ENCODE measurements around the gene VAMP2. TPM values are rescaled to one million over a fixed set of nuclear protein-coding genes. Genes with fewer than 3 reads are reported as not detected.

Gene VAMP2
- polyA plus RNA-seq, 5 donors: 82.8 to 114 (median 104) TPM

DNA sequence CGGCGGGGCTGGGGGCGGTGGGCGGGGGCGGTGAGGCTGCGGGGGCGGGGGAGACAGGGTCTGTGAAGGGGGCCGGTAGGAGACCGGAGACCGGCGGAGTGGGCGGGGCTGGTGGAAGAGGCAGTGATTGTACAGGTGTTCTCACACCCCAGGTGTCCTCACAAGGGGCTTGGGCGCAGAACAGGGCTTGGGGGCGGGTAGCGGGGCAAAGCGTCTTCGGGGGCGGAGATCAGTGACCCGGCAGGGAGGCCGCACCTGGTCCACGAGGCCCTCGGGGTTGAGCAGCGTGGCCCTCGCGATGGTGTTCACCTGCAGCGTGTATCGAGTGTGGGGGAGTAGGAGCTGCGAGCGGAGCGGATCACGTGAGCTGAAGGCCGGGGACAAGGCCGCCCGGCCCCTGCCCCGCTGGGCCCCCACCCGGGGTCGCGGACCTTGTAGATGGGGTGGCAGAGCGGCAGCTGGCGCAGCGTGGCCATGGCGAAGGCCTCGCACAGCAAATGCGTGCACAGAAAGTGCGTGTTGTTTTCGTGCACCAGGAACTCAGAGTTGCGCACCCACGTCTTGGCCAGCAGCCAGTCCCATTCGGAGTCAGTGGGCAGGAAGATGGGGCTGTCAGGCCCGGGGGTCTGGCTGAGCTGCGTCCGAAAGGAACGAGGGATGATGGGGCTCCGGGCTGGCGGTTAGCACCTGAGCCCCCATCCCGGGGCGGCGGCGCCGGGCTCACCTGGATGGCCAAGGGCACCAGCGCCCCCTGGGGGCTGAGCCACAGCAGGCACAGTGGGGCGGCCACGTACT lies 52.9 kb downstream of the VAMP2 start:
- peak; percentile 20 to 31 for DNase-seq

Other genes starting within 250 kb of the VAMP2 start
- gene RNF227, start 246.7 kb downstream of the VAMP2 start, polyA plus RNA-seq (ENCODE audit: insufficient read depth in 1 of 5, insufficient read length in 5 of 5, low replicate concordance in 1 of 5): 1 to 10 TPM; 2.2 to 3.4 (median 3.0) TPM
- 10 to 100 TPM in 3 of 5 donors, 1 to 10 TPM in 2; 8.7 to 12.1 (median 10.3) TPM for gene KCNAB3, start 233.1 kb downstream of the VAMP2 start, polyA plus RNA-seq (ENCODE audit: insufficient read depth in 1 of 5, insufficient read length in 5 of 5, low replicate concordance in 1 of 5)
- 100 to 1,000 TPM; 111 to 164 (median 138) TPM for gene TRAPPC1, start 231.0 kb downstream of the VAMP2 start, polyA plus RNA-seq (ENCODE audit: insufficient read depth in 1 of 5, insufficient read length in 5 of 5, low replicate concordance in 1 of 5)
- 10 to 100 TPM; 67.3 to 82.5 (median 74.7) TPM for gene CNTROB, start 230.7 kb downstream of the VAMP2 start, polyA plus RNA-seq (ENCODE audit: insufficient read depth in 1 of 5, insufficient read length in 5 of 5, low replicate concordance in 1 of 5)
- under 1 TPM in 3 of 5 donors, not detected in 2; 0.12 to 0.33 (median 0.27) TPM for gene GUCY2D, start 160.3 kb downstream of the VAMP2 start, polyA plus RNA-seq (ENCODE audit: insufficient read depth in 1 of 5, insufficient read length in 5 of 5, low replicate concordance in 1 of 5)
- under 1 TPM; 0.20 to 0.51 (median 0.45) TPM for gene ALOX15B, start 123.9 kb downstream of the VAMP2 start, polyA plus RNA-seq (ENCODE audit: insufficient read depth in 1 of 5, insufficient read length in 5 of 5, low replicate concordance in 1 of 5)
- gene ALOX12B, start 75.2 kb downstream of the VAMP2 start, polyA plus RNA-seq (ENCODE audit: insufficient read depth in 1 of 5, insufficient read length in 5 of 5, low replicate concordance in 1 of 5): under 1 TPM in 1 of 5 donors, not detected in 4; 0.06 TPM
- gene ALOXE3, start 44.4 kb downstream of the VAMP2 start, polyA plus RNA-seq (ENCODE audit: insufficient read depth in 1 of 5, insufficient read length in 5 of 5, low replicate concordance in 1 of 5): not detected
- under 1 TPM in 1 of 5 donors, not detected in 4; 0.22 TPM for gene HES7, start 38.8 kb downstream of the VAMP2 start, polyA plus RNA-seq (ENCODE audit: insufficient read depth in 1 of 5, insufficient read length in 5 of 5, low replicate concordance in 1 of 5)
- gene PER1, start 10.5 kb downstream of the VAMP2 start, polyA plus RNA-seq (ENCODE audit: insufficient read depth in 1 of 5, insufficient read length in 5 of 5, low replicate concordance in 1 of 5): 10 to 100 TPM; 23.0 to 61.4 (median 37.7) TPM
- 10 to 100 TPM; 15.7 to 22.5 (median 20.1) TPM for gene TMEM107, start 13.4 kb upstream of the VAMP2 start, polyA plus RNA-seq (ENCODE audit: insufficient read depth in 1 of 5, insufficient read length in 5 of 5, low replicate concordance in 1 of 5)
- gene BORCS6, start 27.2 kb upstream of the VAMP2 start, polyA plus RNA-seq (ENCODE audit: insufficient read depth in 1 of 5, insufficient read length in 5 of 5, low replicate concordance in 1 of 5): 1 to 10 TPM; 2.4 to 4.9 (median 3.0) TPM
- gene AURKB, start 47.6 kb upstream of the VAMP2 start, polyA plus RNA-seq (ENCODE audit: insufficient read depth in 1 of 5, insufficient read length in 5 of 5, low replicate concordance in 1 of 5): 10 to 100 TPM; 25.4 to 47.8 (median 35.6) TPM
- 10 to 100 TPM; 22.9 to 39.4 (median 29.5) TPM for gene CTC1, start 85.1 kb upstream of the VAMP2 start, polyA plus RNA-seq (ENCODE audit: insufficient read depth in 1 of 5, insufficient read length in 5 of 5, low replicate concordance in 1 of 5)
- 10 to 100 TPM; 27.5 to 44.1 (median 37.1) TPM for gene PFAS, start 86.3 kb upstream of the VAMP2 start, polyA plus RNA-seq (ENCODE audit: insufficient read depth in 1 of 5, insufficient read length in 5 of 5, low replicate concordance in 1 of 5)
- 10 to 100 TPM; 21.1 to 34.5 (median 28.4) TPM for gene RANGRF, start 125.7 kb upstream of the VAMP2 start, polyA plus RNA-seq (ENCODE audit: insufficient read depth in 1 of 5, insufficient read length in 5 of 5, low replicate concordance in 1 of 5)
- 1 to 10 TPM; 2.7 to 4.6 (median 3.6) TPM for gene SLC25A35, start 132.5 kb upstream of the VAMP2 start, polyA plus RNA-seq (ENCODE audit: insufficient read depth in 1 of 5, insufficient read length in 5 of 5, low replicate concordance in 1 of 5)
- gene ARHGEF15, start 147.3 kb upstream of the VAMP2 start, polyA plus RNA-seq (ENCODE audit: insufficient read depth in 1 of 5, insufficient read length in 5 of 5, low replicate concordance in 1 of 5): 10 to 100 TPM; 28.7 to 45.2 (median 34.9) TPM
- not detected for gene ODF4, start 176.9 kb upstream of the VAMP2 start, polyA plus RNA-seq (ENCODE audit: insufficient read depth in 1 of 5, insufficient read length in 5 of 5, low replicate concordance in 1 of 5)
- gene RPL26, start 220.2 kb upstream of the VAMP2 start, polyA plus RNA-seq (ENCODE audit: insufficient read depth in 1 of 5, insufficient read length in 5 of 5, low replicate concordance in 1 of 5): 1,000 to 10,000 TPM; 3,093 to 4,232 (median 3,272) TPM
- gene RNF222, start 234.9 kb upstream of the VAMP2 start, polyA plus RNA-seq (ENCODE audit: insufficient read depth in 1 of 5, insufficient read length in 5 of 5, low replicate concordance in 1 of 5): under 1 TPM in 4 of 5 donors, not detected in 1; 0.05 to 0.07 (median 0.06) TPM

All from right lung (tissue), 5 donors.